PC-9 (cell line): ENCODE measurements around the gene RBM38.

Experiments used
- EZH2 ChIP-seq: fragments of 200-600 bp; sonication (generic); IDR thresholded peaks from 2 replicates; pipeline ENCODE4 v1.8.0; 2017; ENCODE audit warnings: antibody characterized with exemption, low read depth
- TF ChIP-seq, protein P1 (sequence below): fragments of 200-600 bp; sonication (generic); conservative IDR thresholded peaks from 2 replicates; pipeline ENCODE4 v1.6.1; 2017; ENCODE audit warnings: mixed run types, antibody characterized with exemption, mild to moderate bottlenecking, moderate library complexity

DNA sequence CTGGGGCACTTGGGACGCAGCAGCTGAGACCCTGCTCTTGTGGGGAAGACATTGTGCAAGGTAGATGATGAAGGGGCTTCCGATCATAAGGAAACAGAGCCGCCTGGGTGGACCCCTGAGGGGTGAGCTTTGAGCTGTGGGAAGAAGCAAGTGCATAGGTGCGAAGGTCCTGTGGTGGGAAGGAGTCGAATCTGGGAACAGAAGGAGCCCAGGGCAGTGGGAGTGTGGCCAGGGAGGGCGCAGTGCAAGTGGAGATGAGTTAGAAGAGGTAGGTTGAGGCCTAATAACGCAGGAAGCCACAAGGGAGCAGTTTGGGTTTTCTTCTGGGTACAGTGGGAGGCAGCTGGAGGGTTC is 10.3 kb downstream of the RBM38 start:
- TF ChIP-seq, protein P1, sequence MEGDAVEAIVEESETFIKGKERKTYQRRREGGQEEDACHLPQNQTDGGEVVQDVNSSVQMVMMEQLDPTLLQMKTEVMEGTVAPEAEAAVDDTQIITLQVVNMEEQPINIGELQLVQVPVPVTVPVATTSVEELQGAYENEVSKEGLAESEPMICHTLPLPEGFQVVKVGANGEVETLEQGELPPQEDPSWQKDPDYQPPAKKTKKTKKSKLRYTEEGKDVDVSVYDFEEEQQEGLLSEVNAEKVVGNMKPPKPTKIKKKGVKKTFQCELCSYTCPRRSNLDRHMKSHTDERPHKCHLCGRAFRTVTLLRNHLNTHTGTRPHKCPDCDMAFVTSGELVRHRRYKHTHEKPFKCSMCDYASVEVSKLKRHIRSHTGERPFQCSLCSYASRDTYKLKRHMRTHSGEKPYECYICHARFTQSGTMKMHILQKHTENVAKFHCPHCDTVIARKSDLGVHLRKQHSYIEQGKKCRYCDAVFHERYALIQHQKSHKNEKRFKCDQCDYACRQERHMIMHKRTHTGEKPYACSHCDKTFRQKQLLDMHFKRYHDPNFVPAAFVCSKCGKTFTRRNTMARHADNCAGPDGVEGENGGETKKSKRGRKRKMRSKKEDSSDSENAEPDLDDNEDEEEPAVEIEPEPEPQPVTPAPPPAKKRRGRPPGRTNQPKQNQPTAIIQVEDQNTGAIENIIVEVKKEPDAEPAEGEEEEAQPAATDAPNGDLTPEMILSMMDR, result no peak
- TF ChIP-seq EZH2, result no peak
